Activated CD8-positive, alpha-beta memory T cell treated with anti-CD3 and anti-CD28 coated beads for 36 hours (primary cell): ENCODE measurements around the gene FES. TPM values are rescaled to one million over a fixed set of nuclear protein-coding genes. Genes with fewer than 3 reads are reported as not detected.
"Not testable (repeated sequence)": the region's sequence is repeated elsewhere in the genome, so short reads cannot be mapped to it uniquely, and the experiment has no call there.

Experiments used
- CTCF ChIA-PET: fragments of 350-600 bp; sonication (Branson Sonifier 250); formaldehyde crosslinking; loops from one replicate; lab custom pipeline; 2021; ENCODE audit warnings: antibody characterized with exemption; lab: Charles Lee
- POLR2A ChIA-PET: fragments of 350-600 bp; sonication (Branson Sonifier 250); formaldehyde crosslinking; loops from one replicate; lab custom pipeline; 2021; ENCODE audit warnings: antibody characterized with exemption; lab: Charles Lee
- total RNA-seq, 2 experiments: library from RNA; stranded (reverse); gene quantifications; one replicate each; pipeline ENCODE4 v1.2.3, GENCODE V29; 2021

The FES gene
- total RNA-seq, 2 experiments from 2014 or later = 3.4 to 3.5 TPM

DNA sequence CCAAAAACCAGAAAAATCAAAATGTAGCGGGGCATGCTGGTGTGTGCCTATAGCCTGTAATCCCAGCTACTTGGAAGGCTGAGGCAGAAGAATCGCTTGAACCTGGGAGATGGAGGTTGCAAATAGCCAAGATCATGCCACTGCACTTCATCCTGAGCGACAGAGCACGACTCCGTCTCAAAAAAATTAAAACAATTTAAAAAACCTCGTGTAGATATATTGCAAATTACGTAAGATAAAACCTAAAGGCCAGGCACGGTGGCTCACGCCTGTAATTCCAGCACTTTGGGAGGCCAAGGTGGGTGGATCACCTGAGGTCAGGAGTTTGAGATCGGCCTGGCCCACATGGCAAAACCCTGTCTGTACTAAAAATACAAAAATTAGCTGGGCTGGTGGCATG, 42.5 kb downstream of the FES start:
- CTCF ChIA-PET = not testable (repeated sequence)
- POLR2A ChIA-PET = interaction anchor here (1.3 kb wide), 1 partner anchor 24 kb away, joined by 3 read pairs; the partner anchor contains the start of gene MAN2A2

DNA sequence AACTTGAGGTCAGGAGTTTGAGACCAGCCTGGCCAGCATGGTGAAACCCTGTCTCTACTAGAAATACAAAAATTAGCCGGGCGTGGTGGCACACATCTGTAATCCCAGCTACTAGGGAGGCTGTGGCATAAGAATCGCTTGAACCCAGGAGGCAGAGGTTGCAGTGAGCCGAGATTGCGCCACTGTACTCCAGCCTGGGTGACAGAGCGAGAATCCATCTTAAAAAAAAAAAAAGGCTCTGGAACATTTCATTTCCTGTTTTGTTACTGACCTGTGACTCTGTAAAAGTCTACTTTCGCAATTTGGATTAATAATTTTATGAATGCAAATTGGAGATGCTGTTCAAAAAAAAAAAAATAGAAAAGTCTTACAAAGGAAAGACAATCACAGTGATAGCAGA, 43.8 kb downstream of the FES start:
- POLR2A ChIA-PET = interaction anchor here (5.5 kb wide), 1 partner anchor 25 kb away, joined by 42 read pairs; the partner anchor contains the start of gene MAN2A2
- CTCF ChIA-PET = not testable (repeated sequence)

GRCh38 chr15:90929246-90930019, 45.1 kb downstream of the FES start:
- CTCF ChIA-PET = interaction anchor here (1.0 to 7.7 kb wide), 4 partner anchors 11 to 120 kb away, joined by 3 to 136 read pairs (median 3); partner anchors contain the start of gene MAN2A2
- POLR2A ChIA-PET = interaction anchor here (1.8 to 5.5 kb wide), 2 partner anchors 25 to 26 kb away, joined by 4 to 42 read pairs; partner anchors contain the start of genes MAN2A2 and RCCD1

GRCh38 chr15:90930861-90931574, 46.7 kb downstream of the FES start:
- ChIA-PET CTCF (interaction anchor here (0.5 to 7.7 kb wide), 16 partner anchors 9 to 1041 kb away, joined by 3 to 136 read pairs (median 6); partner anchors contain the start of genes BLM, MAN2A2 and RCCD1), POLR2A (interaction anchor here (0.5 to 5.5 kb wide), 5 partner anchors 24 to 275 kb away, joined by 3 to 42 read pairs (median 4); partner anchors contain the start of genes MAN2A2 and RCCD1)

- ChIA-PET CTCF (interaction anchor here (0.5 to 7.7 kb wide), 15 partner anchors 9 to 1042 kb away, joined by 3 to 136 read pairs (median 6); partner anchors contain the start of genes BLM, MAN2A2 and RCCD1), POLR2A (interaction anchor here (0.5 to 5.5 kb wide), 5 partner anchors 23 to 275 kb away, joined by 3 to 42 read pairs (median 6); partner anchors contain the start of genes MAN2A2 and RCCD1)
These were observed 47.2 kb downstream of the FES start for GRCh38 chr15:90931575-90931827.

GRCh38 chr15:90931828-90932659, 47.7 kb downstream of the FES start, which contains the start of gene HDDC3:
HDDC3 (minus strand) TSS chr15:90932549; CDS start chr15:90932540, 9 bp downstream.
- POLR2A ChIA-PET = interaction anchor here (0.7 to 5.5 kb wide), 9 partner anchors 23 to 215 kb away, joined by 3 to 42 read pairs (median 4); partner anchors contain the start of genes BLM, MAN2A2 and RCCD1
- CTCF ChIA-PET = interaction anchor here (0.5 to 7.7 kb wide), 21 partner anchors 10 to 1042 kb away, joined by 3 to 136 read pairs (median 5); partner anchors contain the start of genes BLM, MAN2A2 and RCCD1

- ChIA-PET CTCF (interaction anchor here (0.5 to 7.7 kb wide), 22 partner anchors 10 to 454 kb away, joined by 3 to 136 read pairs (median 5); partner anchors contain the start of genes BLM, MAN2A2 and RCCD1), POLR2A (interaction anchor here (0.7 to 5.5 kb wide), 9 partner anchors 22 to 272 kb away, joined by 3 to 42 read pairs (median 4); partner anchors contain the start of genes BLM, MAN2A2 and RCCD1)
These were observed 48.3 kb downstream of the FES start for GRCh38 chr15:90932660-90932991.

DNA sequence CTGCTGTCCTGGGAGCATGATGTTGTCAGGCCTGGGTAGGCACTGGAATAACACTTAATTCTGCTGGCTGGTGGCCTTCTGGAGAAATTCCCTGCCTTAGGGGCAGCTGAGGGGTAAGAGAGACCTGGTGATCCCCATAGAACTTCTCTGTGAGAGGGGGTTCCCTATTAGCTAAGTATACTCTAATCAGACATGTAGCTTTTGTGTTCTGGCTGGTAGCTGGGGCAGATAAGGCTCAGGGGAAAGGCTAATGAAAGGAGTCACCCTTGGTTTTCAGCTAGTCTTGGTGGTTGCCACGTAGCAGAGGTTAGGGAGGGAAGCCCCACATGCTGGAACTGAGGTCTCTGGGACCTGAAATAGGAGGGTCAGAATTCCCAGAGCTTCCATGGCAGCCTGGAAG, 49.0 kb downstream of the FES start:
- POLR2A ChIA-PET = interaction anchor here (0.7 to 5.5 kb wide), 5 partner anchors 22 to 273 kb away, joined by 3 to 42 read pairs (median 3); partner anchors contain the start of genes MAN2A2 and RCCD1
- CTCF ChIA-PET = interaction anchor here (0.5 to 7.7 kb wide), 18 partner anchors 11 to 423 kb away, joined by 3 to 136 read pairs (median 5); partner anchors contain the start of genes MAN2A2 and RCCD1

DNA sequence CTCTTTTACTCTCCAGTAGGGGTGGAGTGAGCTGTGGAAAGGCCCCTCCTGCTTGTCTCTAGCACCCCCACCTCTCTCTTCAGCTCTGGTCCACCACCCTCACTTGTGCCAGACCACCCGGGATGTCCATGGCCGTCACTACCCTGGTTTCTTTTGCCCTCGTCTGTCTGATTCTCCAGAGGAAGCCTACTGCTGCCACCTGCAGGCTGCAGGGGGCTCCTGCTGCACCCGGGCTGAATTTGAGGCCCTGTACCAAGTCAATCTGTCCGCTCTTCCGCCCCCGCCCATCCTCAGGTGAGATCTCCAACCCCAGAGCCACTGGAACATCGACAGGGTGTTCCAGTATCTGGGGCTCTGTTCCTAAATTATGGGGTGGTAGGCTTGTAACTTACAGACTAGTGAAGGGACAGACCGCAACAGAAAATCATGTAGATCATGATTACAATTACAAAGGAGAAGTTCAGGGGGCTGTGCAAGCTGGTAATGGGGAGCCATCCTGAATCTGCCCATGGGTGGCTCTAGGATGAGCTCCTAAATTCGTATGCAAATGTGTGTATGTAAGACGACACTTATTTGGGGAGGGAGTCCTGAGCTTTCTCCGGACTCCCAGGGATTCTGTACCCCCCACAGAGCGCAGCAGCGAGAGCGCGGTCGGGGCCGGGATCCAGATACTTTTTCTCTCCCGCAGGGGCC, 50.1 kb downstream of the FES start:
- ChIA-PET CTCF (interaction anchor here (0.6 to 7.7 kb wide), 16 partner anchors 9 to 615 kb away, joined by 3 to 136 read pairs (median 4); partner anchors contain the start of genes MAN2A2 and RCCD1), POLR2A (interaction anchor here (1.2 to 1.9 kb wide), 5 partner anchors 15 to 63 kb away, joined by 3 to 12 read pairs (median 5); partner anchors contain the start of genes MAN2A2 and RCCD1)

- POLR2A ChIA-PET = interaction anchor here (0.6 to 1.9 kb wide), 8 partner anchors 14 to 1896 kb away, joined by 3 to 12 read pairs (median 6); partner anchors contain the start of genes MAN2A2 and RCCD1
These were observed 50.8 kb downstream of the FES start, which contains the start of gene UNC45A for GRCh38 chr15:90934949-90935751. UNC45A (plus strand) TSS chr15:90935285; CDS start chr15:90935325, 40 bp downstream.

DNA sequence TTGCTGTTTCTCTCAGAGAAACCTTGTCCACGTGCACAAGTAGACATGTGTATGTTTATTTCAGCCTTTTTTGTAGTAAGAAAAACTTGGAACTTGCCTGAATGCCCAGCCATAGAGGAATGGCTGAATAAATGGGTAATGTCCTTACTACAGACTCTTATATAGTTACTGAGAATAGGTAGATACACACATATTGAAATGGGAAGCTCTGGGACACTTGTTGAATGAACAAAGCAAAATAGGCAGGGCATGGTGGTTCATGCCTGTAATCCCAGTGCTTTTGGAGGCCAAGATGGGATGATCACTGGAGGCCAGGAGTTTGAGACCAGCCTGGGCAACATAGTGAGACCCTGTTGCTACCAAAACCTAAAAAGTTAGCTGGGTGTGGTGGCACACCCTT, 52.5 kb downstream of the FES start:
- CTCF ChIA-PET = interaction anchor here (3.6 kb wide), 1 partner anchor 20 kb away, joined by 40 read pairs; the partner anchor contains the start of gene RCCD1

More at GRCh38 chr15:90934949-90935751, 50.8 kb downstream of the FES start, which contains the start of gene UNC45A:
- CTCF ChIA-PET = interaction anchor here (0.6 to 7.7 kb wide), 12 partner anchors 9 to 349 kb away, joined by 3 to 136 read pairs (median 4); partner anchors contain the start of genes MAN2A2 and RCCD1

GRCh38 chr15:90938261-90938660, 54.0 kb downstream of the FES start:
- POLR2A ChIA-PET = no interaction called here
- CTCF ChIA-PET = interaction anchor here (0.8 to 1.4 kb wide), 3 partner anchors 17 to 84 kb away, joined by 3 read pairs; partner anchors contain the start of genes MAN2A2 and VPS33B

More for the DNA sequence above, 52.5 kb downstream of the FES start:
- POLR2A ChIA-PET = no interaction called here

DNA sequence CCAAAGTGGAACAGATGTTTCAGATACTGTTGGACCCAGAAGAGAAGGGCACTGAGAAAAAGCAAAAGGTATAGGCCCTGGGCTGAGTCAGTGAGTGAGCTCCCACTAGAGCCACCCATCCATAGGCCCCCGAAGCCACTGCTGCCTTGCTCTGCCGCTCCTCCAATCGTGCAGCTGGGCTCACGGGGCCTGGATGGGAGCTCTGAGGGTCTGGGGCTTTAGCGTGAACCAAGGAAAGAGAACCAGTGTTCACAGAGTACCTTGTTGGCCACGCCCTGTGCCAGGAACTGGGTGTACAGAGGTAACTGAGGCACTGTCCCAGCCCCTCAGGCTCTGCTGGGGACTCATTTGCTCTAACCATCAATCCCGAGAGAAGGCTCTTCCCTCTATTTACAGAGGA, 55.5 kb downstream of the FES start:
- POLR2A ChIA-PET = no interaction called here

GRCh38 chr15:90941038-90941437, 56.7 kb downstream of the FES start:
- ChIA-PET POLR2A (no interaction called here), CTCF (no interaction called here)

More for the DNA sequence above, 55.5 kb downstream of the FES start:
- CTCF ChIA-PET = interaction anchor here (1.3 to 1.4 kb wide), 2 partner anchors 15 to 17 kb away, joined by 3 to 7 read pairs; partner anchors contain the start of gene RCCD1

- POLR2A ChIA-PET = interaction anchor here (0.6 to 1.1 kb wide), 4 partner anchors 11 to 711 kb away, joined by 3 read pairs; no protein-coding TSS in a partner anchor
- CTCF ChIA-PET = interaction anchor here (1.0 to 2.0 kb wide), 2 partner anchors 12 to 14 kb away, joined by 4 to 7 read pairs; partner anchors contain the start of gene RCCD1
These were observed 58.2 kb downstream of the FES start for GRCh38 chr15:90942354-90943120.
